Lower lobe of right lung (tissue), 2 donors: ENCODE measurements around the gene CNGA3. TPM values are rescaled to one million over a fixed set of nuclear protein-coding genes. Genes with fewer than 3 reads are reported as not detected.

Source experiments
- ATAC-seq, 2 donors: fragments of 200-7000 bp; cut with Tn5 transposase; one replicate each; pipeline ENCODE4 v1.9.1; 2020 to 2022; ENCODE audit warnings: mild to moderate bottlenecking in 2 of 2, moderate library complexity in 2 of 2
- DNase-seq: peaks from one replicate; pipeline ENCODE4 v3.0.0-alpha.2; 2020
- H3K27ac ChIP-seq: fragments of 200-600 bp; one replicate; pipeline ENCODE4 v1.8.0; 2022
- H3K27me3 ChIP-seq: fragments of 200-600 bp; one replicate; pipeline ENCODE4 v1.8.0; 2022; ENCODE audit warnings: low read depth
- H3K36me3 ChIP-seq: fragments of 200-600 bp; one replicate; pipeline ENCODE4 v1.8.0; 2022; ENCODE audit warnings: mild to moderate bottlenecking
- H3K4me1 ChIP-seq: fragments of 200-600 bp; one replicate; pipeline ENCODE4 v1.8.0; 2022
- H3K4me3 ChIP-seq: fragments of 200-600 bp; one replicate; pipeline ENCODE4 v1.8.0; 2022; ENCODE audit warnings: mild to moderate bottlenecking
- H3K9me3 ChIP-seq: fragments of 200-600 bp; one replicate; pipeline ENCODE4 v1.8.0; 2022
- intact Hi-C: fragments of 100-400 bp; cut with DNase I; formaldehyde crosslinking; loops from one replicate; pipeline ENCODE4 v1.11.0; 2022
- total RNA-seq: library from RNA; stranded (reverse); fragmentation: NEBNext Ultra II Directional; extraction: Animal tissue kit (Norgen Biotek cat#: 25700); gene quantifications from one replicate; pipeline ENCODE4 v1.2.1, GENCODE V29; 2021
- TF ChIP-seq, protein P1 (sequence below): fragments of 200-600 bp; IDR thresholded peaks from one replicate; pipeline ENCODE4 v1.8.0; 2022; ENCODE audit warnings: antibody characterized with exemption, mild to moderate bottlenecking
- donor health status: DM: no; HTN: yes; CAD: no; lungs with severe emphysema.

CNGA3 gene
- total RNA-seq, 1 donor from 2014 or later: 0.18 TPM

GRCh38 chr2:98391581-98392270 is 45.5 kb downstream of the CNGA3 start:
- DNase-seq (no peak), ATAC-seq (no peak)
- Histone ChIP-seq H3K4me3 (no peak overlapping the region), H3K36me3 (no peaks in the 10 kb centered on the region), H3K27ac (no peak overlapping the region), H3K27me3 (no peaks in the 10 kb centered on the region), H3K9me3 (no peaks in the 10 kb centered on the region), H3K4me1 (no peaks in the 10 kb centered on the region)
- intact Hi-C loops: no loop called here
- TF ChIP-seq, protein P1, sequence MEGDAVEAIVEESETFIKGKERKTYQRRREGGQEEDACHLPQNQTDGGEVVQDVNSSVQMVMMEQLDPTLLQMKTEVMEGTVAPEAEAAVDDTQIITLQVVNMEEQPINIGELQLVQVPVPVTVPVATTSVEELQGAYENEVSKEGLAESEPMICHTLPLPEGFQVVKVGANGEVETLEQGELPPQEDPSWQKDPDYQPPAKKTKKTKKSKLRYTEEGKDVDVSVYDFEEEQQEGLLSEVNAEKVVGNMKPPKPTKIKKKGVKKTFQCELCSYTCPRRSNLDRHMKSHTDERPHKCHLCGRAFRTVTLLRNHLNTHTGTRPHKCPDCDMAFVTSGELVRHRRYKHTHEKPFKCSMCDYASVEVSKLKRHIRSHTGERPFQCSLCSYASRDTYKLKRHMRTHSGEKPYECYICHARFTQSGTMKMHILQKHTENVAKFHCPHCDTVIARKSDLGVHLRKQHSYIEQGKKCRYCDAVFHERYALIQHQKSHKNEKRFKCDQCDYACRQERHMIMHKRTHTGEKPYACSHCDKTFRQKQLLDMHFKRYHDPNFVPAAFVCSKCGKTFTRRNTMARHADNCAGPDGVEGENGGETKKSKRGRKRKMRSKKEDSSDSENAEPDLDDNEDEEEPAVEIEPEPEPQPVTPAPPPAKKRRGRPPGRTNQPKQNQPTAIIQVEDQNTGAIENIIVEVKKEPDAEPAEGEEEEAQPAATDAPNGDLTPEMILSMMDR: no peak

- Histone ChIP-seq H3K36me3 (no peaks in the 10 kb centered on the region), H3K9me3 (no peaks in the 10 kb centered on the region), H3K27me3 (no peaks in the 10 kb centered on the region), H3K4me3 (no peak overlapping the region), H3K27ac (no peak overlapping the region), H3K4me1 (no peaks in the 10 kb centered on the region)
- ATAC-seq (no peak), DNase-seq (no peak)
- TF ChIP-seq, protein P1: no peak
- intact Hi-C loops: no loop called here
These were observed 47.1 kb downstream of the CNGA3 start for GRCh38 chr2:98393354-98393753.

DNA sequence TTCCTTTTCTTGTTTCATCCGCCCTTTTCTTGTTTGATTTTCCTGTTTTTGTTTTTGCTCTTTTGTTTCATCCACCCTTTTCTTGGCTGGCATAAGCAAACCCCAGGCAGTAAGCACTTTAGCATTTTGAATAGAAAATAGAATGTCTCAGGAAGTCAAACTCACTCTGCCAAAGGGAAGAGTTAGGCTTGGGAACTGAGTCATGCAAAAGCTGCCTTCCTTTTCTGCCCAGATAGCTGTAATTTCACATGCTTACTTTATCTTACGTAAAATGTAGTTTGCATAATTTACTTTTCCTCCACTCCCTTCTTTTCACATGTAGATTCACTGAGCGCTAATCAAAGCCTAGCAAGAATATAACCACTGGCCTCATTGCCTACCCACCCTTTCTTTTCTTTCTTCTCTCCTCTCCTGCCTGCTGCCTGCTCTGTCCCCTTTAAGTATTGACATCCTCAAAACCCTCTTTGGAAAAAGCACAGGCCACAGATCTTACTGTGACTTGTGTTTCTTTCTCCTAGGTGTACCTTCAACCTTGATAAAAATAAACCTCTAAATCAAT is 48.4 kb downstream of the CNGA3 start:
- Histone ChIP-seq H3K36me3 (no peaks in the 10 kb centered on the region), H3K4me3 (no peak overlapping the region), H3K9me3 (no peaks in the 10 kb centered on the region), H3K27ac (no peak overlapping the region), H3K27me3 (no peaks in the 10 kb centered on the region), H3K4me1 (no peaks in the 10 kb centered on the region)
- TF ChIP-seq, protein P1: no peak
- intact Hi-C loops: no loop called here
- no peak for ATAC-seq
- no peak for DNase-seq

DNA sequence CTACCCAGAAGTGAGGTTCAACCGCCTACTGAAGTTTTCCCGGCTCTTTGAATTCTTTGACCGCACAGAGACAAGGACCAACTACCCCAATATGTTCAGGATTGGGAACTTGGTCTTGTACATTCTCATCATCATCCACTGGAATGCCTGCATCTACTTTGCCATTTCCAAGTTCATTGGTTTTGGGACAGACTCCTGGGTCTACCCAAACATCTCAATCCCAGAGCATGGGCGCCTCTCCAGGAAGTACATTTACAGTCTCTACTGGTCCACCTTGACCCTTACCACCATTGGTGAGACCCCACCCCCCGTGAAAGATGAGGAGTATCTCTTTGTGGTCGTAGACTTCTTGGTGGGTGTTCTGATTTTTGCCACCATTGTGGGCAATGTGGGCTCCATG is 49.7 kb downstream of the CNGA3 start:
- TF ChIP-seq, protein P1: no peak

DNA sequence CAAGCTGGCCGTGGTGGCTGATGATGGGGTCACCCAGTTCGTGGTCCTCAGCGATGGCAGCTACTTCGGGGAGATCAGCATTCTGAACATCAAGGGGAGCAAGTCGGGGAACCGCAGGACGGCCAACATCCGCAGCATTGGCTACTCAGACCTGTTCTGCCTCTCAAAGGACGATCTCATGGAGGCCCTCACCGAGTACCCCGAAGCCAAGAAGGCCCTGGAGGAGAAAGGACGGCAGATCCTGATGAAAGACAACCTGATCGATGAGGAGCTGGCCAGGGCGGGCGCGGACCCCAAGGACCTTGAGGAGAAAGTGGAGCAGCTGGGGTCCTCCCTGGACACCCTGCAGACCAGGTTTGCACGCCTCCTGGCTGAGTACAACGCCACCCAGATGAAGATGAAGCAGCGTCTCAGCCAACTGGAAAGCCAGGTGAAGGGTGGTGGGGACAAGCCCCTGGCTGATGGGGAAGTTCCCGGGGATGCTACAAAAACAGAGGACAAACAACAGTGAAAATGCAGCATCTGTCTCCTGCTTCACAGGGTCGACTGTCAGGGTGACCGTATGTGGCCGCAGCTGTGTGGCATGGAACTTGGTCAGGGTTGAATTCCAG is 50.6 kb downstream of the CNGA3 start:
- intact Hi-C loops: no loop called here
- DNase-seq (no peak), ATAC-seq (no peak)
- Histone ChIP-seq H3K9me3 (no peaks in the 10 kb centered on the region), H3K27ac (no peak overlapping the region), H3K4me3 (no peak overlapping the region), H3K27me3 (no peaks in the 10 kb centered on the region), H3K4me1 (no peaks in the 10 kb centered on the region), H3K36me3 (no peaks in the 10 kb centered on the region)
- TF ChIP-seq, protein P1: no peak

More for the DNA sequence above, 49.7 kb downstream of the CNGA3 start:
- Histone ChIP-seq H3K36me3 (no peaks in the 10 kb centered on the region), H3K27ac (no peak overlapping the region), H3K4me3 (no peak overlapping the region), H3K9me3 (no peaks in the 10 kb centered on the region), H3K27me3 (no peaks in the 10 kb centered on the region), H3K4me1 (no peaks in the 10 kb centered on the region)
- intact Hi-C loops: no loop called here
- ATAC-seq: no peak
- no peak for DNase-seq
